Stimulated activated CD8-positive, alpha-beta memory T cell treated with anti-CD3 and anti-CD28 coated beads, Interleukin-15, amount 100 ng/mL, for 1 hour (primary cell): ENCODE data around the gene GNB3.

Experiments
- DNase-seq: peaks from one replicate; pipeline ENCODE4 v3.0.0-alpha.2; 2020; ENCODE audit warnings: low read depth

Gene GNB3

GRCh38 chr12:6823182-6824084 is 17.3 kb upstream of the GNB3 start:
- no peak for DNase-seq

- no peak for DNase-seq
These were observed 16.5 kb upstream of the GNB3 start for GRCh38 chr12:6824085-6824775.

- no peak for DNase-seq
These were observed 15.8 kb upstream of the GNB3 start for GRCh38 chr12:6824901-6825381.

- peak; percentile 64 for DNase-seq
These were observed 15.2 kb upstream of the GNB3 start for GRCh38 chr12:6825398-6826124.

GRCh38 chr12:6826125-6826733 is 14.5 kb upstream of the GNB3 start:
- DNase-seq, result no peak

GRCh38 chr12:6826734-6827436 is 13.8 kb upstream of the GNB3 start:
- no peak for DNase-seq

GRCh38 chr12:6827437-6827911 is 13.3 kb upstream of the GNB3 start:
- DNase-seq, result no peak

- no peak for DNase-seq
These were observed 12.5 kb upstream of the GNB3 start, which contains the start of gene P3H3 for GRCh38 chr12:6827982-6828780. TSS of gene P3H3 (plus strand) at chr12:6828407. CDS start at chr12:6828441, 34 bp downstream.

GRCh38 chr12:6828781-6829535 is 11.8 kb upstream of the GNB3 start:
- no peak for DNase-seq

GRCh38 chr12:6829536-6830220 is 11.0 kb upstream of the GNB3 start:
- no peak for DNase-seq

GRCh38 chr12:6830286-6830890 is 10.3 kb upstream of the GNB3 start:
- no peak for DNase-seq

GRCh38 chr12:6830999-6831398 is 9.7 kb upstream of the GNB3 start:
- no peak for DNase-seq

GRCh38 chr12:6831450-6831995 is 9.2 kb upstream of the GNB3 start:
- no peak for DNase-seq

GRCh38 chr12:6832125-6832524 is 8.6 kb upstream of the GNB3 start:
- no peak for DNase-seq

- DNase-seq, result no peak
These were observed 7.4 kb upstream of the GNB3 start for GRCh38 chr12:6833189-6833890.

- no peak for DNase-seq
These were observed 6.5 kb upstream of the GNB3 start for GRCh38 chr12:6834254-6834653.

- DNase-seq, result no peak
These were observed 5.9 kb upstream of the GNB3 start for GRCh38 chr12:6834873-6835272.

- DNase-seq, result no peak
These were observed 3.9 kb upstream of the GNB3 start for GRCh38 chr12:6836851-6837250.
